H1 (cell line): ENCODE results near the gene ELMO3. TPM values are rescaled to one million over a fixed set of nuclear protein-coding genes. Genes with fewer than 3 reads are reported as not detected.

Experiments used
- ASH2L ChIP-seq: fragments of 200-600, 300-600 bp; sonication (generic); IDR thresholded peaks from one replicate; pipeline ENCODE4 v1.7.1; 2017; ENCODE audit warnings: low read length
- CHD1 ChIP-seq: IDR thresholded peaks from 2 replicates; pipeline ENCODE4 v1.6.1; 2012; ENCODE audit warnings: low read depth, low read length, improper control_type of control experiment
- MAX ChIP-seq: IDR thresholded peaks from 2 replicates; pipeline ENCODE4 v1.6.1; 2012; ENCODE audit warnings: inconsistent platforms
- POLR2AphosphoS5 ChIP-seq: IDR thresholded peaks from 2 replicates; pipeline ENCODE4 v1.6.1; 2011; ENCODE audit warnings: low read depth, low read length
- SIRT6 ChIP-seq: IDR thresholded peaks from one replicate; pipeline ENCODE4 v1.7.1; 2012; ENCODE audit warnings: low read length, inconsistent platforms
- SP1 ChIP-seq: IDR thresholded peaks from 2 replicates; pipeline ENCODE4 v1.6.1; 2011; ENCODE audit warnings: low read depth, low read length
- TEAD4 ChIP-seq: IDR thresholded peaks from 2 replicates; pipeline ENCODE4 v1.6.1; 2012; ENCODE audit warnings: low read depth, low read length, inconsistent platforms, mixed read lengths
- polyA plus RNA-seq, 7 experiments: library from polyadenylated mRNA; depleted of rRNA in 3 of 7; stranded (reverse) in 5 of 7; unstranded in 2 of 7; fragments of >200 nt in 5 of 7; fragments of 200-250 nt in 2 of 7; gene quantifications; 1 replicate in 5 of 7; 2 replicates in 1 of 7; 4 replicates in 1 of 7; pipeline versions ENCODE4 v1.2.1 to v1.2.3, GENCODE V29; 2011 to 2013; ENCODE audit warnings: missing spikeins in 2 of 7, mixed read lengths in 2 of 7
- total RNA-seq: library from RNA; stranded (reverse); fragmentation: NEBNext Ultra II Directional; extraction: Animal tissue kit (Norgen Biotek cat#: 25700); gene quantifications from 2 replicates; pipeline ENCODE4 v1.2.1, GENCODE V29; 2021
- TF ChIP-seq, protein P1 (sequence below): fragments of 300-600 bp; sonication (generic); IDR thresholded peaks from 2 replicates; pipeline ENCODE4 v1.7.1; 2012; ENCODE audit warnings: low read length, moderate library complexity, mild to moderate bottlenecking, inconsistent platforms; ENCODE audit not compliant: insufficient replicate concordance

ELMO3 gene
- total and polyA plus RNA-seq, 2 of the 8 experiments (the other 6 are each of a cell fraction or from before 2014, with no cell fraction given), result 9.6 to 10.9 TPM

DNA sequence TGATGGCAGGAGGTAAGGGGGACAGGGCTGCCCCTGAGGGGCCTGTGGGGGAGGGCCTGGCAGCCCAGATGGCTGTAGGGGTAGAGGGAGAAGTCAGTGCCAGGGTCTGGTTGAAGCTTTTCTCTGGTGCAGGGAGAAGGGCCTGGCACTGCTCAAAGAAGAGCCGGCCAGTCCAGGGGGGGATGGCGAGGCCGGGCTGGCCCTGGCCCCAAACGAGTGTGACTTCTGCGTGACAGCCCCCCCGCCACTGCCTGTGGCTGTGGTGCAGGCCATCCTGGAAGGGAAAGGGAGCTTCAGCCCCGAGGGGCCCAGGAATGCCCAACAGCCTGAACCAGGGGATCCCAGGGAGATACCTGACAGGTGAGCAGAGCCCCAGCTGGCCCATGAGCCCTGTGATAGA lies 31.3 kb upstream of the ELMO3 start (continued):
- TF ChIP-seq, protein P1, sequence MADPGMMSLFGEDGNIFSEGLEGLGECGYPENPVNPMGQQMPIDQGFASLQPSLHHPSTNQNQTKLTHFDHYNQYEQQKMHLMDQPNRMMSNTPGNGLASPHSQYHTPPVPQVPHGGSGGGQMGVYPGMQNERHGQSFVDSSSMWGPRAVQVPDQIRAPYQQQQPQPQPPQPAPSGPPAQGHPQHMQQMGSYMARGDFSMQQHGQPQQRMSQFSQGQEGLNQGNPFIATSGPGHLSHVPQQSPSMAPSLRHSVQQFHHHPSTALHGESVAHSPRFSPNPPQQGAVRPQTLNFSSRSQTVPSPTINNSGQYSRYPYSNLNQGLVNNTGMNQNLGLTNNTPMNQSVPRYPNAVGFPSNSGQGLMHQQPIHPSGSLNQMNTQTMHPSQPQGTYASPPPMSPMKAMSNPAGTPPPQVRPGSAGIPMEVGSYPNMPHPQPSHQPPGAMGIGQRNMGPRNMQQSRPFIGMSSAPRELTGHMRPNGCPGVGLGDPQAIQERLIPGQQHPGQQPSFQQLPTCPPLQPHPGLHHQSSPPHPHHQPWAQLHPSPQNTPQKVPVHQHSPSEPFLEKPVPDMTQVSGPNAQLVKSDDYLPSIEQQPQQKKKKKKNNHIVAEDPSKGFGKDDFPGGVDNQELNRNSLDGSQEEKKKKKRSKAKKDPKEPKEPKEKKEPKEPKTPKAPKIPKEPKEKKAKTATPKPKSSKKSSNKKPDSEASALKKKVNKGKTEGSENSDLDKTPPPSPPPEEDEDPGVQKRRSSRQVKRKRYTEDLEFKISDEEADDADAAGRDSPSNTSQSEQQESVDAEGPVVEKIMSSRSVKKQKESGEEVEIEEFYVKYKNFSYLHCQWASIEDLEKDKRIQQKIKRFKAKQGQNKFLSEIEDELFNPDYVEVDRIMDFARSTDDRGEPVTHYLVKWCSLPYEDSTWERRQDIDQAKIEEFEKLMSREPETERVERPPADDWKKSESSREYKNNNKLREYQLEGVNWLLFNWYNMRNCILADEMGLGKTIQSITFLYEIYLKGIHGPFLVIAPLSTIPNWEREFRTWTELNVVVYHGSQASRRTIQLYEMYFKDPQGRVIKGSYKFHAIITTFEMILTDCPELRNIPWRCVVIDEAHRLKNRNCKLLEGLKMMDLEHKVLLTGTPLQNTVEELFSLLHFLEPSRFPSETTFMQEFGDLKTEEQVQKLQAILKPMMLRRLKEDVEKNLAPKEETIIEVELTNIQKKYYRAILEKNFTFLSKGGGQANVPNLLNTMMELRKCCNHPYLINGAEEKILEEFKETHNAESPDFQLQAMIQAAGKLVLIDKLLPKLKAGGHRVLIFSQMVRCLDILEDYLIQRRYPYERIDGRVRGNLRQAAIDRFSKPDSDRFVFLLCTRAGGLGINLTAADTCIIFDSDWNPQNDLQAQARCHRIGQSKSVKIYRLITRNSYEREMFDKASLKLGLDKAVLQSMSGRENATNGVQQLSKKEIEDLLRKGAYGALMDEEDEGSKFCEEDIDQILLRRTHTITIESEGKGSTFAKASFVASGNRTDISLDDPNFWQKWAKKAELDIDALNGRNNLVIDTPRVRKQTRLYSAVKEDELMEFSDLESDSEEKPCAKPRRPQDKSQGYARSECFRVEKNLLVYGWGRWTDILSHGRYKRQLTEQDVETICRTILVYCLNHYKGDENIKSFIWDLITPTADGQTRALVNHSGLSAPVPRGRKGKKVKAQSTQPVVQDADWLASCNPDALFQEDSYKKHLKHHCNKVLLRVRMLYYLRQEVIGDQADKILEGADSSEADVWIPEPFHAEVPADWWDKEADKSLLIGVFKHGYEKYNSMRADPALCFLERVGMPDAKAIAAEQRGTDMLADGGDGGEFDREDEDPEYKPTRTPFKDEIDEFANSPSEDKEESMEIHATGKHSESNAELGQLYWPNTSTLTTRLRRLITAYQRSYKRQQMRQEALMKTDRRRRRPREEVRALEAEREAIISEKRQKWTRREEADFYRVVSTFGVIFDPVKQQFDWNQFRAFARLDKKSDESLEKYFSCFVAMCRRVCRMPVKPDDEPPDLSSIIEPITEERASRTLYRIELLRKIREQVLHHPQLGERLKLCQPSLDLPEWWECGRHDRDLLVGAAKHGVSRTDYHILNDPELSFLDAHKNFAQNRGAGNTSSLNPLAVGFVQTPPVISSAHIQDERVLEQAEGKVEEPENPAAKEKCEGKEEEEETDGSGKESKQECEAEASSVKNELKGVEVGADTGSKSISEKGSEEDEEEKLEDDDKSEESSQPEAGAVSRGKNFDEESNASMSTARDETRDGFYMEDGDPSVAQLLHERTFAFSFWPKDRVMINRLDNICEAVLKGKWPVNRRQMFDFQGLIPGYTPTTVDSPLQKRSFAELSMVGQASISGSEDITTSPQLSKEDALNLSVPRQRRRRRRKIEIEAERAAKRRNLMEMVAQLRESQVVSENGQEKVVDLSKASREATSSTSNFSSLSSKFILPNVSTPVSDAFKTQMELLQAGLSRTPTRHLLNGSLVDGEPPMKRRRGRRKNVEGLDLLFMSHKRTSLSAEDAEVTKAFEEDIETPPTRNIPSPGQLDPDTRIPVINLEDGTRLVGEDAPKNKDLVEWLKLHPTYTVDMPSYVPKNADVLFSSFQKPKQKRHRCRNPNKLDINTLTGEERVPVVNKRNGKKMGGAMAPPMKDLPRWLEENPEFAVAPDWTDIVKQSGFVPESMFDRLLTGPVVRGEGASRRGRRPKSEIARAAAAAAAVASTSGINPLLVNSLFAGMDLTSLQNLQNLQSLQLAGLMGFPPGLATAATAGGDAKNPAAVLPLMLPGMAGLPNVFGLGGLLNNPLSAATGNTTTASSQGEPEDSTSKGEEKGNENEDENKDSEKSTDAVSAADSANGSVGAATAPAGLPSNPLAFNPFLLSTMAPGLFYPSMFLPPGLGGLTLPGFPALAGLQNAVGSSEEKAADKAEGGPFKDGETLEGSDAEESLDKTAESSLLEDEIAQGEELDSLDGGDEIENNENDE, result no peak
- TF ChIP-seq TEAD4 (no peak), MAX (no peak), SP1 (no peak), ASH2L (no peak), POLR2AphosphoS5 (no peak), SIRT6 (no peak), CHD1 (no peak)
